Measurements from ENCODE around the gene MPI.
A peak's percentile ranks its signal among the peaks of the same experiment; 100 is the strongest.

MPI gene

GRCh38 chr15:74843445-74843828 is 46.4 kb upstream of the MPI start:
- H3K36me3 ChIP-seq (ENCODE audit: control insufficient read depth, insufficient read depth, low read length), result no peaks in the 10 kb centered on the region
- no peak overlapping the region for H3K9ac ChIP-seq
- H3K4me1 ChIP-seq, result peaks cover 25% of the 10 kb centered on the region
- no peaks in the 10 kb centered on the region for H3K27me3 ChIP-seq (ENCODE audit: control insufficient read depth, insufficient read depth, low read length)
- peak overlapping the region; percentile 65 for H3K4me2 ChIP-seq (ENCODE audit: low read length)
- peak overlapping the region; percentile 32 for H3K4me3 ChIP-seq (ENCODE audit: low read depth, low read length)
- no peaks in the 10 kb centered on the region for H3K79me2 ChIP-seq
- H3K9me3 ChIP-seq (ENCODE audit: control insufficient read depth, low read length), result no peaks in the 10 kb centered on the region
- peak; percentile 7 for TF ChIP-seq CTCF (IDR thresholded peaks at IDR 0.05)
- peak overlapping the region; percentile 60 for H2AFZ ChIP-seq
- H3K27ac ChIP-seq, result peak overlapping the region; percentile 86

- peaks cover 29% of the 10 kb centered on the region for H3K4me1 ChIP-seq
- no peaks in the 10 kb centered on the region for H3K36me3 ChIP-seq (ENCODE audit: control insufficient read depth, insufficient read depth, low read length)
- H3K9me3 ChIP-seq (ENCODE audit: control insufficient read depth, low read length), result no peaks in the 10 kb centered on the region
- H3K79me2 ChIP-seq, result no peaks in the 10 kb centered on the region
- H3K4me3 ChIP-seq (ENCODE audit: low read depth, low read length), result no peak overlapping the region
- H3K9ac ChIP-seq, result no peak overlapping the region
- H3K27me3 ChIP-seq (ENCODE audit: control insufficient read depth, insufficient read depth, low read length), result no peaks in the 10 kb centered on the region
- no peak for TF ChIP-seq CTCF (IDR thresholded peaks at IDR 0.05)
- H2AFZ ChIP-seq, result no peak overlapping the region
- H3K4me2 ChIP-seq (ENCODE audit: low read length), result peak overlapping the region; percentile 65
- peak overlapping the region; percentile 86 for H3K27ac ChIP-seq
Measured at GRCh38 chr15:74843891-74844299, 45.9 kb upstream of the MPI start.

GRCh38 chr15:74844319-74845207 is 45.3 kb upstream of the MPI start:
- Histone ChIP-seq H2AFZ (no peak overlapping the region), H3K36me3 (ENCODE audit: control insufficient read depth, insufficient read depth, low read length) (no peaks in the 10 kb centered on the region), H3K9ac (no peak overlapping the region), H3K9me3 (ENCODE audit: control insufficient read depth, low read length) (no peaks in the 10 kb centered on the region), H3K4me2 (ENCODE audit: low read length) (no peak overlapping the region), H3K27ac (peak overlapping the region; percentile 86), H3K27me3 (ENCODE audit: control insufficient read depth, insufficient read depth, low read length) (no peaks in the 10 kb centered on the region), H3K4me3 (ENCODE audit: low read depth, low read length) (no peak overlapping the region), H3K79me2 (no peaks in the 10 kb centered on the region), H3K4me1 (peaks cover 29% of the 10 kb centered on the region)
- TF ChIP-seq CTCF (IDR thresholded peaks at IDR 0.05), result no peak

- H2AFZ ChIP-seq, result no peak overlapping the region
- no peak overlapping the region for H3K4me2 ChIP-seq (ENCODE audit: low read length)
- H3K79me2 ChIP-seq, result no peaks in the 10 kb centered on the region
- H3K4me3 ChIP-seq (ENCODE audit: low read depth, low read length), result no peak overlapping the region
- no peak overlapping the region for H3K9ac ChIP-seq
- no peaks in the 10 kb centered on the region for H3K27me3 ChIP-seq (ENCODE audit: control insufficient read depth, insufficient read depth, low read length)
- peak overlapping the region; percentile 49 for H3K27ac ChIP-seq
- peaks cover 31% of the 10 kb centered on the region for H3K4me1 ChIP-seq
- no peak for TF ChIP-seq CTCF (IDR thresholded peaks at IDR 0.05)
- H3K9me3 ChIP-seq (ENCODE audit: control insufficient read depth, low read length), result no peaks in the 10 kb centered on the region
- no peaks in the 10 kb centered on the region for H3K36me3 ChIP-seq (ENCODE audit: control insufficient read depth, insufficient read depth, low read length)
Measured at GRCh38 chr15:74845208-74845568, 44.7 kb upstream of the MPI start.

- no peak for TF ChIP-seq CTCF (IDR thresholded peaks at IDR 0.05)
- Histone ChIP-seq H3K9me3 (ENCODE audit: control insufficient read depth, low read length) (no peaks in the 10 kb centered on the region), H3K4me3 (ENCODE audit: low read depth, low read length) (no peak overlapping the region), H3K36me3 (ENCODE audit: control insufficient read depth, insufficient read depth, low read length) (no peaks in the 10 kb centered on the region), H3K4me2 (ENCODE audit: low read length) (no peak overlapping the region), H3K9ac (no peak overlapping the region), H3K27ac (peak overlapping the region; percentile 49), H2AFZ (no peak overlapping the region), H3K27me3 (ENCODE audit: control insufficient read depth, insufficient read depth, low read length) (no peaks in the 10 kb centered on the region), H3K79me2 (no peaks in the 10 kb centered on the region), H3K4me1 (peaks cover 31% of the 10 kb centered on the region)
Measured at GRCh38 chr15:74845581-74845980, 44.3 kb upstream of the MPI start.
